ENCODE measurements around the gene PLXNC1.

The PLXNC1 gene

DNA sequence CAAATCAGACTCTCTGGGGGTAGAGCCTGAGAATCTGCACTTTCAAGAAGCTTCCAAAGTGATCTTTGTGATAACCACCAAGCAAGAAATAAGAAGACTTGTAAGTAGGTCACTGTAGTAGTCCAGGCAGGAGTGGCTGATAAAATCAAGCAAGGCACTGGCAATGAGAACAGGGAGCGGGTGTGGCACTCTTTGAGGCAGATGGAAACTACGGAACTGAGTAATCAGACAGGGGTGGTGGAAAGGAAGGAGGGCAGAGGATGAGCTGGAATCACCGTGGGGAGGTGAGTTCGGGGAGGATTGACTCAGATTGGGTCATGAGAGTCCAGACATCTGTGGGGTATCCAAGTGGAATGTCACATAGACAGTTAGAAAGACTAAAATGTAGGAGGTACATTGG, 44.4 kb upstream of the PLXNC1 start:
- no peak for TF ChIP-seq ZFX (IDR thresholded peaks at IDR 0.05)
- TF ChIP-seq CTCF (conservative IDR thresholded peaks at IDR 0.05) = no peak
- no peak overlapping the region for H3K27ac ChIP-seq

- TF ChIP-seq CTCF (conservative IDR thresholded peaks at IDR 0.05) (no peak), ZFX (IDR thresholded peaks at IDR 0.05) (no peak)
- no peak overlapping the region for H3K27ac ChIP-seq
Measured at GRCh38 chr12:94107910-94108309, 40.5 kb upstream of the PLXNC1 start.

- no peak overlapping the region for H3K27ac ChIP-seq
- TF ChIP-seq ZFX (IDR thresholded peaks at IDR 0.05) (no peak), CTCF (conservative IDR thresholded peaks at IDR 0.05) (no peak)
Measured at GRCh38 chr12:94109160-94109559, 39.2 kb upstream of the PLXNC1 start.

GRCh38 chr12:94110258-94110657, 38.1 kb upstream of the PLXNC1 start:
- H3K27ac ChIP-seq = no peak overlapping the region
- TF ChIP-seq ZFX (IDR thresholded peaks at IDR 0.05) (no peak), CTCF (conservative IDR thresholded peaks at IDR 0.05) (no peak)

DNA sequence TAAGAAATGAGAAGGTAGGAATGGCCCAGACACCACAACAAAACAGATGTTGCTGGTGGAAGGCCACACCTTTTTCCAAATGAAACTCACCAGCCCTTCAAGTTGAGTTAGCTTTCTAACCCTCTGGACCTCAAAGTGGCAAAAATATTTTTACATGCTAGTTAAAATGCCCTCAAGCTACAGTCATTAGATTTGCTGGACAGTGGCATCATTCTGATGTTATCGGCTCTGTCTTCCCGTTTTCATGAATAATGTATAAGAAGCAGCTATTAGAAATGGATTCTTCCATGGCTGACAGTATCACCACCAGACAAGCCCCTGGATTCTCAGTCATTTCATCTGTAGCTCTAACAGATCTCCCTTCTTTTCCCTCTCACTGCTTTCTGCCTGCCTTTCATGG, 37.1 kb upstream of the PLXNC1 start:
- TF ChIP-seq ZFX (IDR thresholded peaks at IDR 0.05) = no peak
- TF ChIP-seq CTCF (conservative IDR thresholded peaks at IDR 0.05) = no peak
- no peak overlapping the region for H3K27ac ChIP-seq

GRCh38 chr12:94112121-94112520, 36.3 kb upstream of the PLXNC1 start:
- H3K27ac ChIP-seq = no peak overlapping the region
- TF ChIP-seq CTCF (conservative IDR thresholded peaks at IDR 0.05) = no peak
- no peak for TF ChIP-seq ZFX (IDR thresholded peaks at IDR 0.05)

- TF ChIP-seq CTCF (conservative IDR thresholded peaks at IDR 0.05) (no peak), ZFX (IDR thresholded peaks at IDR 0.05) (no peak)
- H3K27ac ChIP-seq = no peak overlapping the region
Measured at GRCh38 chr12:94114166-94114565, 34.2 kb upstream of the PLXNC1 start.
